Ectodermal cell (in vitro differentiated cells): ENCODE data around the gene ELFN2.

ENCODE experiments used
- H3K27ac ChIP-seq: 2 replicates; pipeline ENCODE4 v1.7.0; 2013; ENCODE audit warnings: mild to moderate bottlenecking, low read depth, low read length; ENCODE audit not compliant: insufficient read depth, poor library complexity, severe bottlenecking
- H3K27me3 ChIP-seq: 2 replicates; pipeline ENCODE4 v1.7.0; 2013; ENCODE audit warnings: mild to moderate bottlenecking, low read length; ENCODE audit not compliant: insufficient read depth, control insufficient read depth, poor library complexity, severe bottlenecking
- H3K36me3 ChIP-seq: one replicate; pipeline ENCODE4 v1.7.0; 2013; ENCODE audit warnings: low read length; ENCODE audit not compliant: control insufficient read depth, insufficient read depth
- H3K4me1 ChIP-seq: one replicate; pipeline ENCODE4 v1.7.0; 2013; ENCODE audit warnings: low read length; ENCODE audit not compliant: control insufficient read depth, insufficient read depth
- H3K4me3 ChIP-seq: 2 replicates; pipeline ENCODE4 v1.7.0; 2013; ENCODE audit warnings: low read depth, low read length, control low read depth; ENCODE audit not compliant: insufficient read depth
- H3K9me3 ChIP-seq: 2 replicates; pipeline ENCODE4 v1.7.0; 2013; ENCODE audit warnings: mild to moderate bottlenecking, low read length, moderate library complexity; ENCODE audit not compliant: control insufficient read depth
- WGBS, 2 experiments: methylation state at CpG; one replicate each; pipeline ENCODE4 v1.1.7; 2013; ENCODE audit warnings: missing lambda C conversion rate in 2 of 2; 5-methylcytosine and 5-hydroxymethylcytosine counted together

Gene ELFN2

GRCh38 chr22:37454857-37455686 is 27.8 kb upstream of the ELFN2 start:
- H3K27ac ChIP-seq: no peak overlapping the region
- no peaks in the 10 kb centered on the region for H3K36me3 ChIP-seq
- no peak overlapping the region for H3K4me3 ChIP-seq
- peaks cover 10% of the 10 kb centered on the region for H3K4me1 ChIP-seq
- no peaks in the 10 kb centered on the region for H3K9me3 ChIP-seq
- peaks cover 5% of the 10 kb centered on the region for H3K27me3 ChIP-seq
- 74 to 80% methylated on average over 19 to 21 of the region's 21 CpGs for WGBS, 2 experiments

GRCh38 chr22:37453696-37454095 is 26.4 kb upstream of the ELFN2 start:
- H3K4me3 ChIP-seq: no peak overlapping the region
- no peak overlapping the region for H3K27ac ChIP-seq
- H3K27me3 ChIP-seq: peaks cover 5% of the 10 kb centered on the region
- no peaks in the 10 kb centered on the region for H3K9me3 ChIP-seq
- H3K36me3 ChIP-seq: no peaks in the 10 kb centered on the region
- WGBS, 2 experiments: 90 to 95% methylated on average over 7 of the region's 7 CpGs
- H3K4me1 ChIP-seq: peaks cover 10% of the 10 kb centered on the region

GRCh38 chr22:37451218-37451617 is 23.9 kb upstream of the ELFN2 start:
- H3K36me3 ChIP-seq: no peaks in the 10 kb centered on the region
- H3K4me3 ChIP-seq: no peak overlapping the region
- H3K27ac ChIP-seq: no peak overlapping the region
- H3K27me3 ChIP-seq: no peaks in the 10 kb centered on the region
- H3K4me1 ChIP-seq: peaks cover 6% of the 10 kb centered on the region
- H3K9me3 ChIP-seq: no peaks in the 10 kb centered on the region
- 93 to 100% methylated on average over 1 of the region's 1 CpG for WGBS, 2 experiments

GRCh38 chr22:37449331-37450001 is 22.2 kb upstream of the ELFN2 start:
- Histone ChIP-seq H3K9me3 (no peaks in the 10 kb centered on the region), H3K36me3 (no peaks in the 10 kb centered on the region), H3K4me1 (no peaks in the 10 kb centered on the region), H3K27ac (no peak overlapping the region), H3K27me3 (no peaks in the 10 kb centered on the region), H3K4me3 (no peak overlapping the region)
- 86% methylated on average over 15 of the region's 15 CpGs for whole genome bisulfite sequencing, 2 experiments

- Histone ChIP-seq H3K9me3 (no peaks in the 10 kb centered on the region), H3K4me3 (no peak overlapping the region), H3K27ac (no peak overlapping the region), H3K27me3 (no peaks in the 10 kb centered on the region), H3K36me3 (no peaks in the 10 kb centered on the region), H3K4me1 (no peaks in the 10 kb centered on the region)
- 83 to 84% methylated on average over 18 of the region's 18 CpGs for WGBS, 2 experiments
Measured at GRCh38 chr22:37448516-37449127, 21.3 kb upstream of the ELFN2 start.

GRCh38 chr22:37445501-37445900 is 18.2 kb upstream of the ELFN2 start:
- no peaks in the 10 kb centered on the region for H3K9me3 ChIP-seq
- no peaks in the 10 kb centered on the region for H3K27me3 ChIP-seq
- no peaks in the 10 kb centered on the region for H3K36me3 ChIP-seq
- no peaks in the 10 kb centered on the region for H3K4me1 ChIP-seq
- WGBS, 2 experiments: 93 to 94% methylated on average over 8 to 9 of the region's 9 CpGs
- H3K27ac ChIP-seq: no peak overlapping the region
- H3K4me3 ChIP-seq: no peak overlapping the region

GRCh38 chr22:37443977-37444376 is 16.7 kb upstream of the ELFN2 start:
- 93% methylated on average over 7 of the region's 7 CpGs for WGBS, 2 experiments
- Histone ChIP-seq H3K36me3 (no peaks in the 10 kb centered on the region), H3K4me3 (no peak overlapping the region), H3K4me1 (no peaks in the 10 kb centered on the region), H3K27ac (no peak overlapping the region), H3K27me3 (no peaks in the 10 kb centered on the region), H3K9me3 (no peaks in the 10 kb centered on the region)

GRCh38 chr22:37443086-37443485 is 15.8 kb upstream of the ELFN2 start:
- H3K36me3 ChIP-seq: no peaks in the 10 kb centered on the region
- H3K27ac ChIP-seq: no peak overlapping the region
- H3K4me3 ChIP-seq: no peak overlapping the region
- 93 to 95% methylated on average over 7 of the region's 7 CpGs for WGBS, 2 experiments
- no peaks in the 10 kb centered on the region for H3K9me3 ChIP-seq
- H3K4me1 ChIP-seq: no peaks in the 10 kb centered on the region
- no peaks in the 10 kb centered on the region for H3K27me3 ChIP-seq

- Histone ChIP-seq H3K9me3 (no peaks in the 10 kb centered on the region), H3K4me3 (no peak overlapping the region), H3K27ac (no peak overlapping the region), H3K36me3 (no peaks in the 10 kb centered on the region), H3K27me3 (no peaks in the 10 kb centered on the region), H3K4me1 (no peaks in the 10 kb centered on the region)
- 86 to 96% methylated on average over 2 of the region's 2 CpGs for WGBS, 2 experiments
Measured at GRCh38 chr22:37442537-37442936, 15.3 kb upstream of the ELFN2 start.

GRCh38 chr22:37442135-37442534 is 14.9 kb upstream of the ELFN2 start:
- no peaks in the 10 kb centered on the region for H3K4me1 ChIP-seq
- H3K27me3 ChIP-seq: no peaks in the 10 kb centered on the region
- no peaks in the 10 kb centered on the region for H3K36me3 ChIP-seq
- no peak overlapping the region for H3K27ac ChIP-seq
- no peaks in the 10 kb centered on the region for H3K9me3 ChIP-seq
- no peak overlapping the region for H3K4me3 ChIP-seq
- 85 to 86% methylated on average over 8 of the region's 8 CpGs for WGBS, 2 experiments
